Measurements from ENCODE around the gene BBS2. TPM values are rescaled to one million over a fixed set of nuclear protein-coding genes. Genes with fewer than 3 reads are reported as not detected.

Gene BBS2
- total RNA-seq, 1 donor from 2014 or later, result 40.7 TPM

GRCh38 chr16:56447286-56447685, 72.5 kb downstream of the BBS2 start:
- Mint-ChIP-seq H3K36me3 (ENCODE audit: unreplicated experiment) (no peaks in the 10 kb centered on the region), H3K27me3 (ENCODE audit: unreplicated experiment) (peaks cover 2% of the 10 kb centered on the region), H3K27ac (ENCODE audit: unreplicated experiment) (no peak overlapping the region), H3K4me3 (ENCODE audit: unreplicated experiment) (no peak overlapping the region), H3K9me3 (ENCODE audit: unreplicated experiment) (peaks cover 4% of the 10 kb centered on the region), H3K4me1 (ENCODE audit: low read depth, unreplicated experiment) (peaks cover 8% of the 10 kb centered on the region)
- DNase-seq, result no peak
- TF ChIP-seq, protein P1, sequence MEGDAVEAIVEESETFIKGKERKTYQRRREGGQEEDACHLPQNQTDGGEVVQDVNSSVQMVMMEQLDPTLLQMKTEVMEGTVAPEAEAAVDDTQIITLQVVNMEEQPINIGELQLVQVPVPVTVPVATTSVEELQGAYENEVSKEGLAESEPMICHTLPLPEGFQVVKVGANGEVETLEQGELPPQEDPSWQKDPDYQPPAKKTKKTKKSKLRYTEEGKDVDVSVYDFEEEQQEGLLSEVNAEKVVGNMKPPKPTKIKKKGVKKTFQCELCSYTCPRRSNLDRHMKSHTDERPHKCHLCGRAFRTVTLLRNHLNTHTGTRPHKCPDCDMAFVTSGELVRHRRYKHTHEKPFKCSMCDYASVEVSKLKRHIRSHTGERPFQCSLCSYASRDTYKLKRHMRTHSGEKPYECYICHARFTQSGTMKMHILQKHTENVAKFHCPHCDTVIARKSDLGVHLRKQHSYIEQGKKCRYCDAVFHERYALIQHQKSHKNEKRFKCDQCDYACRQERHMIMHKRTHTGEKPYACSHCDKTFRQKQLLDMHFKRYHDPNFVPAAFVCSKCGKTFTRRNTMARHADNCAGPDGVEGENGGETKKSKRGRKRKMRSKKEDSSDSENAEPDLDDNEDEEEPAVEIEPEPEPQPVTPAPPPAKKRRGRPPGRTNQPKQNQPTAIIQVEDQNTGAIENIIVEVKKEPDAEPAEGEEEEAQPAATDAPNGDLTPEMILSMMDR (IDR thresholded peaks at IDR 0.05; ENCODE audit: partially characterized antibody, unreplicated experiment), result no peak

DNA sequence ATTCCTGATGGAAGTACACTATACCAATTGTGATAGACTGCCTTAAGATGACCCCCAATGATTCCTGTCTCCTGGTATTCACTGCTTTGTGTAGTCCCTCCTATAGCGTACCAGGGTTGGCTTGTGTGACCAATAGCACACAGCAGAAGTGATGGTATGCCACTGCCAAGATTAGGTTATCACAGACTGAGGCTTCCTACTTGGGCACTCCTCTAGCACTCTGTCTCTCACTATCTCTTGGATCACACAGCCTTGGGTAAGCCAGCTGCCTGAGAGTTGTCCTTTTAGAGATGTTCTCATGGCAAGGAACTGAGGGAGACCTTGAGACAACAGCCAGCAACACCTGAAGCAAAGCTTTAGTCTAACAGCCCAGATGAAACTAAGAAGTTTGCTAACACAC, 81.8 kb downstream of the BBS2 start:
- H3K4me3 Mint-ChIP-seq (ENCODE audit: unreplicated experiment), result no peak overlapping the region
- no peaks in the 10 kb centered on the region for H3K4me1 Mint-ChIP-seq (ENCODE audit: low read depth, unreplicated experiment)
- DNase-seq, result no peak
- no peaks in the 10 kb centered on the region for H3K36me3 Mint-ChIP-seq (ENCODE audit: unreplicated experiment)
- TF ChIP-seq, protein P1 (IDR thresholded peaks at IDR 0.05; ENCODE audit: partially characterized antibody, unreplicated experiment), result no peak
- no peaks in the 10 kb centered on the region for H3K27me3 Mint-ChIP-seq (ENCODE audit: unreplicated experiment)
- H3K27ac Mint-ChIP-seq (ENCODE audit: unreplicated experiment), result no peak overlapping the region
- peaks cover 1% of the 10 kb centered on the region for H3K9me3 Mint-ChIP-seq (ENCODE audit: unreplicated experiment)

DNA sequence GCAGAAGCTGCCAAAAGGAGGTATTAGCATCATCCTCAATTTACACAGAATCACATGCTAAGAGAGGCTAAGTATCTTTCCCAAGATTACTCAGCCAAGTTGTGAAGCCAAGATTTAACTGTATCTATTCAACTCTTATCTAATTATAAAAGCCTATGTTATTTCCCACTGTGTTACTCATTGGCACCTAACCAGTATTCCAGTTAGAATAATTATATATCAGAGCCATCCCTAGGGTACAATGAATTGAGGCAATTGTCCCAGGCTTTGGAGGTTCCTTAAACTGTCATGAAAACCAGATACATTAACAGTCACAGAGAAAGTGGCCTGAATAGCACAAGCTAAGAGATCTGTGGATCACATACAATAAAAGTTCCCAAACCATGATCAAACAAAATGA, 83.6 kb downstream of the BBS2 start:
- no peak overlapping the region for H3K27ac Mint-ChIP-seq (ENCODE audit: unreplicated experiment)
- H3K27me3 Mint-ChIP-seq (ENCODE audit: unreplicated experiment), result no peaks in the 10 kb centered on the region
- no peaks in the 10 kb centered on the region for H3K36me3 Mint-ChIP-seq (ENCODE audit: unreplicated experiment)
- no peak overlapping the region for H3K4me3 Mint-ChIP-seq (ENCODE audit: unreplicated experiment)
- no peak for DNase-seq
- no peaks in the 10 kb centered on the region for H3K9me3 Mint-ChIP-seq (ENCODE audit: unreplicated experiment)
- H3K4me1 Mint-ChIP-seq (ENCODE audit: low read depth, unreplicated experiment), result no peaks in the 10 kb centered on the region
- TF ChIP-seq, protein P1 (IDR thresholded peaks at IDR 0.05; ENCODE audit: partially characterized antibody, unreplicated experiment), result no peak

Other genes starting within 250 kb of the BBS2 start
- gene AMFR, start 94.5 kb downstream of the BBS2 start, total RNA-seq (ENCODE audit: unreplicated experiment), result 69.9 TPM
- gene NUDT21, start 68.7 kb downstream of the BBS2 start, total RNA-seq (ENCODE audit: unreplicated experiment), result 135 TPM
- 45.6 TPM for gene OGFOD1, start 68.5 kb downstream of the BBS2 start, total RNA-seq (ENCODE audit: unreplicated experiment)
- gene MT4, start 45.0 kb upstream of the BBS2 start, total RNA-seq (ENCODE audit: unreplicated experiment), result not detected
- gene MT3, start 69.5 kb upstream of the BBS2 start, total RNA-seq (ENCODE audit: unreplicated experiment), result not detected
- not detected for gene MT2A, start 88.6 kb upstream of the BBS2 start, total RNA-seq (ENCODE audit: unreplicated experiment)
- not detected for gene MT1E, start 105.8 kb upstream of the BBS2 start, total RNA-seq (ENCODE audit: unreplicated experiment)
- not detected for gene MT1M, start 112.6 kb upstream of the BBS2 start, total RNA-seq (ENCODE audit: unreplicated experiment)
- not detected for gene MT1A, start 118.6 kb upstream of the BBS2 start, total RNA-seq (ENCODE audit: unreplicated experiment)
- gene MT1B, start 131.9 kb upstream of the BBS2 start, total RNA-seq (ENCODE audit: unreplicated experiment), result not detected
- 3.4 TPM for gene MT1F, start 137.9 kb upstream of the BBS2 start, total RNA-seq (ENCODE audit: unreplicated experiment)
- gene MT1G, start 148.0 kb upstream of the BBS2 start, total RNA-seq (ENCODE audit: unreplicated experiment), result not detected
- gene MT1H, start 149.8 kb upstream of the BBS2 start, total RNA-seq (ENCODE audit: unreplicated experiment), result not detected
- 9.5 TPM for gene MT1X, start 162.4 kb upstream of the BBS2 start, total RNA-seq (ENCODE audit: unreplicated experiment)
- gene NUP93, start 210.1 kb upstream of the BBS2 start, total RNA-seq (ENCODE audit: unreplicated experiment), result 84.1 TPM